Ishikawa (cell line): ENCODE results near the gene FIS1.

Experiments
- CEBPB ChIP-seq: IDR thresholded peaks from 2 replicates; pipeline ENCODE4 v1.6.1; 2012
- CREB1 ChIP-seq: IDR thresholded peaks from 2 replicates; pipeline ENCODE4 v1.6.1; 2012; ENCODE audit warnings: low read depth
- EGR1 ChIP-seq: IDR thresholded peaks from 2 replicates; pipeline ENCODE4 v1.6.1; 2012
- EP300 ChIP-seq: IDR thresholded peaks from 2 replicates; pipeline ENCODE4 v1.6.1; 2012; ENCODE audit warnings: borderline replicate concordance
- FOXM1 ChIP-seq: IDR thresholded peaks from 2 replicates; pipeline ENCODE4 v1.6.1; 2012; ENCODE audit warnings: low read depth, borderline replicate concordance
- MAX ChIP-seq: IDR thresholded peaks from 2 replicates; pipeline ENCODE4 v1.6.1; 2012
- NFIC ChIP-seq: IDR thresholded peaks from 2 replicates; pipeline ENCODE4 v1.6.1; 2012
- RAD21 ChIP-seq: IDR thresholded peaks from 2 replicates; pipeline ENCODE4 v1.6.1; 2012; ENCODE audit warnings: low read depth
- REST ChIP-seq: IDR thresholded peaks from 2 replicates; pipeline ENCODE4 v1.6.1; 2012; ENCODE audit warnings: low read depth, mild to moderate bottlenecking
- TAF1 ChIP-seq: IDR thresholded peaks from 2 replicates; pipeline ENCODE4 v1.6.1; 2012; ENCODE audit warnings: low read depth, mild to moderate bottlenecking
- TEAD4 ChIP-seq: IDR thresholded peaks from 2 replicates; pipeline ENCODE4 v1.6.1; 2012
- USF1 ChIP-seq: IDR thresholded peaks from 2 replicates; pipeline ENCODE4 v1.6.1; 2012

- TF ChIP-seq CEBPB, result no peak
- TF ChIP-seq TAF1, result no peak
- TF ChIP-seq MAX, result no peak
- TF ChIP-seq REST, result no peak
- no peak for TF ChIP-seq EP300
- no peak for TF ChIP-seq FOXM1
- no peak for TF ChIP-seq RAD21
- no peak for TF ChIP-seq NFIC
- TF ChIP-seq USF1, result no peak
- TF ChIP-seq EGR1, result no peak
- TF ChIP-seq TEAD4, result no peak
- TF ChIP-seq CREB1, result no peak
Measured at GRCh38 chr7:101255796-101256195, 10.9 kb upstream of the FIS1 start.
